GM21717 (cell line): ENCODE data around the gene MRPL51.
"Not testable (repeated sequence)": the region's sequence is repeated elsewhere in the genome, so short reads cannot be mapped to it uniquely, and the experiment has no call there.

Experiments used
- ATAC-seq: cut with Tn5 transposase; IDR thresholded peaks from one replicate; pipeline ENCODE4 v1.9.1; 2021; ENCODE audit warnings: mild to moderate bottlenecking, moderate library complexity; ENCODE audit not compliant: unreplicated experiment

MRPL51 gene

GRCh38 chr12:6532051-6532926 is 39.2 kb upstream of the MRPL51 start:
- no peak for ATAC-seq

- no peak for ATAC-seq
Measured at GRCh38 chr12:6530576-6531260, 37.7 kb upstream of the MRPL51 start.

DNA sequence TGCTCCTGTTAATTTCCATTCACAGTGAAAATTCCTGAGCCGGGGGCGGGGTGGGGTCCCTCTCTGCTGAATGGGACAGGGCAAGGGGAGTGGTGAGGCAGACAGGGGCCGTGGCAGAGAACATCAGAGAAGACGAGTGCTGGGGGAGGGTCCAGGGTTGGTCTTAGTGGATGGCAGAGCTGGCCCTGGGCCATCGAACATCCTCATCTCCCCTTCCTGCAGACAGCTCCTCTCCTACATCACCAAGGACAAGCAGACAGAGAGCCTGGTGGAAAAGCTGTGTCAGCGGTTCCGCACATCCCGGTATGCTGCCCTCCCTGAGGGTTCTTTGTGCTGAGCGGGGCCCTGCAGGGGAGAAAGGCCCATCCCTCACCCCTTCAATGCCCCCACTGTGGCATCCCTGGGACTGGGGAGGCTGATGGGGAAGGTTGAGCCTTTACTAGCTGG is 36.3 kb upstream of the MRPL51 start:
- no peak for ATAC-seq

- no peak for ATAC-seq
Measured at GRCh38 chr12:6528539-6529235, 35.6 kb upstream of the MRPL51 start.

- ATAC-seq = no peak
Measured at GRCh38 chr12:6527711-6528110, 34.6 kb upstream of the MRPL51 start.

DNA sequence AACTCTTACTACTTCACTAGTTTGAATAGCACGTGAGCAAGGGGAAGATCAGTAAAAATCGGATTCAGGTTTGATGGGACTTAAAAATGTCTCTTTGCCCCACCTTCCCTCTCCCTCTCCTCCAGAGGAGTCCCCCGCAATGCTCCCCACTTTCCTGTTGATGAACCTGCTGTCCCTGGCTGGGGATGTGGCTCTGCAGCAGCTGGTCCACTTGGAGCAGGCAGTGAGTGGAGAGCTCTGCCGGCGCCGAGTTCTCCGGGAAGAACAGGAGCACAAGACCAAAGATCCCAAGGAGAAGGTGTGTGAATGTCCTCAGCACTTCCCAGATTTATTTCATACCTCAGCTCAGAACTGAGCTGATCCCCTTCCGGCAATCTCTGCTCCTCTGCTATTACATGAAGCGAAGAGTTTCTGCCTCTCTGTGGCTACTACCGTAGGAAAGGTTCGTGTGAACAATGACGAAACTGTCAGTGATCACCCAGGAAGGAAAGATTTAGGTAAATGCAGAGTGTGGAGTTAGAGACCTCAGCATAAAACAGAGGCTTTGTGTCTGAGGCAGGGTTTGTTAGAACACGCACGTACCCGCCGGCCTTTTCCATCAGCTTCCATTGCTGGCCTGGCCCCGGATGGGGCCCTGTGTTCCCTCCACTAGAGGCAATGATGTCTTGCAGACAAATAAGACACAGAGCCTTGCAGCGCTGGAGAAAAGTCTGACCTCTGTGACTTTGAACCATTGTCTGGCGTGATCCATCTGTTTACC is 33.9 kb upstream of the MRPL51 start:
- ATAC-seq = no peak

GRCh38 chr12:6526201-6526600 is 33.1 kb upstream of the MRPL51 start:
- no peak for ATAC-seq

GRCh38 chr12:6524648-6525047 is 31.6 kb upstream of the MRPL51 start:
- ATAC-seq = no peak

DNA sequence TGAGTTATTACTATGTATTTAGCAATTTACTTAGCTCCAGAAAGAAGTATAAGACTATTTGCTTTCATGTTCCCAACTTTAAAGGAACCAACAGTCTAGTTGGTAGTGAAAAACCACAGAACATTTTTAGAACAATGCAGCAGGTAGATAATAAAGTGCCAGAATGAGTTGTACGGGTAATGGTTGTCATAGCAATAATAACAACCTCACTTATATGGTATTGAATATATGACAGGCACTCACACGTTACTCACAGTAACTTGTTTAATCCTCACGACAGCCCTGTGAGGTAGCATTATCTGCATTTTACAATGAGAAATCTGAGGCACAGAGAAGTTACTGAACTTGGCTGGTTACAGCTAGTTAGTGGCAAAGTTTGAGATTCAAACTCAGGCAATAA is 30.6 kb upstream of the MRPL51 start:
- no peak for ATAC-seq

DNA sequence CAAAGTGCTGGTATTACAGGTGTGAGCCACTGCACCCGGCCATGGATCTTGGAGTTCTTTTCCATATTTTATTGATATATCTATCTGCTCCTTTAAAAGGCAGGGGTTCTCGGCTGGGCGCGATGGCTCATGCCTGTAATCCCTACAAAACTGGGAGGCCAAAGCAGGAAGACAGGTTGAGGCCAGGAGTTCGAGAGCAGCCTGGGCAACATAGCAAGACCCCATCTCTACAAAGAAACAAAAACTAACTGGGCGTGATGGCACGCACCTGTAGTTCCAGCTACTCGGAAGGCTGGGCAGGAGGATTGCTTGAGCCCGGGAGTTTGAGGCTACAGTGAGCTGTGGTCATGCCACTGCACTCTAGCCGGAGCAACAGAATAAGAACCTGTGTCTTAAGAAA is 29.1 kb upstream of the MRPL51 start:
- no peak for ATAC-seq

DNA sequence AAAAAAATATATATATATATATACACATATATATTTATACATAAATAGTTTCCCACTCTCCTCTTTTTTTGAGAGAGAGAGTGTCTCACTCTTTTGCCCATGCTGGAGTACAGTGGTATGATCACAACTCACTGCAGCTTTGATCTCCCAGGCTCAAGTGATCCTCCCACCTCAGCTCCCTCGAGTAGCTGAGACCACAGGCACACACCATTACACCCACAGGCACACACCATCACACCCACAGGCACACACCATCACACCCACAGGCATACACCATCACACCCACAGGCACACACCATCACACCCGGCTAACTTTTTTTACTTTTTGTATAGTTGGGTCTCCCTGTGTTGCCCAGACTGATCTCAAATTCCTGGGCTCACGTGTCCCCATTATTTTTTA is 27.1 kb upstream of the MRPL51 start:
- no peak for ATAC-seq

- no peak for ATAC-seq
Measured at GRCh38 chr12:6508087-6508486, 15.0 kb upstream of the MRPL51 start.

- ATAC-seq = no peak
Measured at GRCh38 chr12:6507102-6507998, 14.3 kb upstream of the MRPL51 start.

DNA sequence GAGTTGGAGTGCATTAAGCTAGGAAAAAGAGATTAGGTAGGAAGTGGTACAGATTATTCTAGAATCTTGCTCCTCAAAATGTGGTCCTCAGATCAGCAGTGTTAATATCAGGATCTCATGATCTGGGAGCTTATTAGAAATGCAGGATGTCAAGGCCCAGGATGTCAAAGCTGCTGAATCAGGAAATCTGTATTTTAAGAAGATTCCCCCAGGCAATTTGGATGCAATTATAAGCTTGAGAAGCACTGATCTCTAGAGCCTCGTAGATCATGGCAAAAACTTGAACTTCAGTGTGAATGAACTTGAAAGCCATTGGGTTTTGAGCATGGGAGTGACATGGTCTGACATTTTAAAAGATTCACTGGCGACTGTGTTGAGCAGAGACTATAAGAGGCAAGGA is 7.4 kb upstream of the MRPL51 start:
- no peak for ATAC-seq

GRCh38 chr12:6497291-6497690 is 4.2 kb upstream of the MRPL51 start:
- ATAC-seq = not testable (repeated sequence)

DNA sequence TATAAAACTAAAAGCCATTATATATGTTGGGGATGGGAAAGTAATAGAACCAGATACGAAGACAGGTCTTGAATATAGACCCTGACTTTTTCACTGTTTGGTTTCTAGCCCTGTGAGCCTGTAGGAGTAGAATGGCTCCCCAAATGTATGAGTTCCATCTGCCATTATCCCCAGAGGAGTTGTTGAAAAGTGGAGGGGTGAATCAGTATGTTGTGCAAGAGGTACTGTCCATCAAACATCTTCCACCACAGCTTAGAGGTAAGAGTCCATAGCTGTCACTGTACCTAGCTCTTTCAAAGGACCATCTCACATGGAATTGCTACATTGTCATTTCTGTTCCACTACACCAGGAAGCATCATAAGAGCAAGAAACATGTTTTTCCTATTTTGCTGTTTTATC is 1.9 kb upstream of the MRPL51 start:
- no peak for ATAC-seq

- peak; percentile 24 for ATAC-seq
Measured at GRCh38 chr12:6494258-6494743, 1.2 kb upstream of the MRPL51 start.

- ATAC-seq = peak; percentile 83
Measured at GRCh38 chr12:6493497-6494257, 615 bp upstream of the MRPL51 start, which contains the start of gene NCAPD2. NCAPD2 (plus strand) TSS chr12:6494102; CDS start chr12:6495099, 997 bp downstream.

- not testable (repeated sequence) for ATAC-seq
Measured at GRCh38 chr12:6490673-6491072, 2.4 kb downstream of the MRPL51 start.
